ENCODE data around the gene FES. TPM values are rescaled to one million over a fixed set of nuclear protein-coding genes. Genes with fewer than 3 reads are reported as not detected.

The FES gene
- total RNA-seq, 3 donors from 2014 or later (not counting 1 experiment from before 2014, with no cell fraction given): 35.8 to 70.3 (median 52.5) TPM

GRCh38 chr15:90904746-90905145, 20.4 kb downstream of the FES start:
- Histone ChIP-seq H3K4me1 (ENCODE audit: control insufficient read depth, insufficient read depth, low read length) (peaks cover 17% of the 10 kb centered on the region), H3K9me3 (ENCODE audit: control insufficient read depth, insufficient read depth, low read length) (no peaks in the 10 kb centered on the region), H3K36me3 (ENCODE audit: control insufficient read depth, insufficient read depth, low read length) (peaks cover 42% of the 10 kb centered on the region), H3K4me3 (ENCODE audit: low read length) (no peak overlapping the region), H3K27ac (ENCODE audit: low read length) (no peak overlapping the region), H3K27me3 (ENCODE audit: control insufficient read depth, insufficient read depth, low read length) (no peaks in the 10 kb centered on the region)
- Mint-ChIP-seq H3K4me3 (no peak overlapping the region), H3K4me1 (peaks cover 22 to 28% of the 10 kb centered on the region in 2 donors), H3K36me3 (no peaks in the 10 kb centered on the region), H3K27me3 (ENCODE audit: low read depth in 2 of 2) (no peaks in the 10 kb centered on the region), H3K9me3 (no peaks in the 10 kb centered on the region), H3K27ac (no peak overlapping the region)
- DNase-seq: no peak
- no peak for ATAC-seq
- intact Hi-C loops (cut with micrococcal nuclease): no loop called here
- TF ChIP-seq CTCF (IDR thresholded peaks at IDR 0.05): no peak
- 96% methylated on average over 9 of the region's 9 CpGs for WGBS (ENCODE audit: insufficient coverage)

- TF ChIP-seq CTCF (IDR thresholded peaks at IDR 0.05): no peak
- Histone ChIP-seq H3K9me3 (ENCODE audit: control insufficient read depth, insufficient read depth, low read length) (no peaks in the 10 kb centered on the region), H3K27me3 (ENCODE audit: control insufficient read depth, insufficient read depth, low read length) (no peaks in the 10 kb centered on the region), H3K4me3 (ENCODE audit: low read length) (no peak overlapping the region), H3K4me1 (ENCODE audit: control insufficient read depth, insufficient read depth, low read length) (peaks cover 17% of the 10 kb centered on the region), H3K27ac (ENCODE audit: low read length) (no peak overlapping the region), H3K36me3 (ENCODE audit: control insufficient read depth, insufficient read depth, low read length) (peaks cover 50% of the 10 kb centered on the region)
- H3K36me3 Mint-ChIP-seq: no peaks in the 10 kb centered on the region
- WGBS (ENCODE audit: insufficient coverage): 98% methylated on average over 28 of the region's 28 CpGs
- ATAC-seq (no peak), DNase-seq (no peak)
- peak overlapping the region; percentile 42 for H3K4me3 Mint-ChIP-seq
- no peaks in the 10 kb centered on the region for H3K27me3 Mint-ChIP-seq (ENCODE audit: low read depth in 2 of 2)
- peaks cover 22 to 28% of the 10 kb centered on the region in 2 donors for H3K4me1 Mint-ChIP-seq
- no peak overlapping the region for H3K27ac Mint-ChIP-seq
- intact Hi-C loops (cut with micrococcal nuclease): no loop called here
- H3K9me3 Mint-ChIP-seq: no peaks in the 10 kb centered on the region
These were observed 21.2 kb downstream of the FES start for GRCh38 chr15:90905306-90906180.

- intact Hi-C loops (cut with micrococcal nuclease): no loop called here
- ATAC-seq: no peak
- Mint-ChIP-seq H3K27ac (no peak overlapping the region), H3K36me3 (no peaks in the 10 kb centered on the region), H3K4me3 (no peak overlapping the region), H3K9me3 (no peaks in the 10 kb centered on the region), H3K27me3 (ENCODE audit: low read depth in 2 of 2) (no peaks in the 10 kb centered on the region), H3K4me1 (peaks cover 20 to 25% of the 10 kb centered on the region in 2 donors)
- DNase-seq: no peak
- no peak for TF ChIP-seq CTCF (IDR thresholded peaks at IDR 0.05)
- Histone ChIP-seq H3K27ac (ENCODE audit: low read length) (no peak overlapping the region), H3K36me3 (ENCODE audit: control insufficient read depth, insufficient read depth, low read length) (peaks cover 58% of the 10 kb centered on the region), H3K9me3 (ENCODE audit: control insufficient read depth, insufficient read depth, low read length) (no peaks in the 10 kb centered on the region), H3K4me3 (ENCODE audit: low read length) (no peak overlapping the region), H3K4me1 (ENCODE audit: control insufficient read depth, insufficient read depth, low read length) (peaks cover 17% of the 10 kb centered on the region), H3K27me3 (ENCODE audit: control insufficient read depth, insufficient read depth, low read length) (no peaks in the 10 kb centered on the region)
- WGBS (ENCODE audit: insufficient coverage): 95% methylated on average over 11 of the region's 11 CpGs
These were observed 22.0 kb downstream of the FES start for GRCh38 chr15:90906181-90906849.
